GM12878 (cell line): ENCODE measurements around the gene GABPB2. TPM values are rescaled to one million over a fixed set of nuclear protein-coding genes. Genes with fewer than 3 reads are reported as not detected.

Source experiments
- ATAC-seq: fragments of 200-7000 bp; cut with Tn5 transposase; 3 replicates; pipeline ENCODE4 v1.9.1; 2020; ENCODE audit warnings: mild to moderate bottlenecking, moderate library complexity
- BruUV-seq: library from RNA; stranded (reverse); fragments of 400-500 nt; replicated peaks from 2 replicates; lab custom pipeline; 2021; lab: Mats Ljungman, UMichigan
- CTCF ChIA-PET: fragments of 300-600 bp; sonication (Branson Sonifier 250); formaldehyde crosslinking; extraction: SDS; loops from one replicate; lab custom pipeline; 2021; ENCODE audit warnings: inconsistent platforms; lab: Yijun Ruan, JAX
- POLR2A ChIA-PET: fragments of 350-600 bp; formaldehyde crosslinking; extraction: SDS; loops from one replicate; lab custom pipeline; 2021; ENCODE audit warnings: inconsistent platforms; lab: Charles Lee
- RAD21 ChIA-PET: fragments of 300-600 bp; sonication (Branson Sonifier 250); formaldehyde crosslinking; loops from one replicate; lab custom pipeline; 2023; ENCODE audit warnings: antibody characterized with exemption; ENCODE audit not compliant: unreplicated experiment; lab: Charles Lee
- SMC1A ChIA-PET: fragments of 300-600 bp; sonication (Branson Sonifier 250); formaldehyde crosslinking; loops from one replicate; lab custom pipeline; 2023; ENCODE audit not compliant: unreplicated experiment, uncharacterized antibody; lab: Charles Lee
- DNase-seq: peaks from one replicate; pipeline ENCODE4 v3.0.0-alpha.2; 2011; ENCODE audit warnings: low read depth, low spot score
- FAIRE-seq: peaks from 3 replicates; lab custom pipeline; 2011; peaks lifted over from hg19 to GRCh38; lab: Jason Lieb, UNC
- H2AFZ ChIP-seq: 2 replicates; pipeline ENCODE4 v1.6.0; 2011; ENCODE audit warnings: low read depth, low read length, control low read depth; ENCODE audit not compliant: control insufficient read depth
- H3K27ac ChIP-seq: 2 replicates; pipeline ENCODE4 v1.5.1; 2011; ENCODE audit warnings: control low read depth; ENCODE audit not compliant: control insufficient read depth, insufficient read depth
- H3K27me3 ChIP-seq, 2 experiments: replicated peaks in 1 of 2; 2 replicates each; pipeline versions ENCODE4 v1.6.0 to v1.6.1; 2011; ENCODE audit warnings: low read length in 1 of 2; ENCODE audit not compliant: control insufficient read depth in 2 of 2, insufficient read depth in 2 of 2
- H3K36me3 ChIP-seq, 2 experiments: 2 replicates each; pipeline ENCODE4 v1.5.1; 2011; ENCODE audit warnings: low read length in 1 of 2; ENCODE audit not compliant: control insufficient read depth in 2 of 2, insufficient read depth in 2 of 2
- H3K4me1 ChIP-seq: 2 replicates; pipeline ENCODE4 v1.6.1; 2011; ENCODE audit warnings: mild to moderate bottlenecking, low read length, moderate library complexity, mixed read lengths; ENCODE audit not compliant: control insufficient read depth, insufficient read depth
- H3K4me2 ChIP-seq: 2 replicates; pipeline ENCODE4 v1.6.0; 2011; ENCODE audit warnings: control low read depth; ENCODE audit not compliant: control insufficient read depth, insufficient read depth
- H3K4me3 ChIP-seq: fragments of 200-600 bp; sonication (generic); 2 replicates; pipeline ENCODE4 v1.5.1; 2016
- H3K79me2 ChIP-seq: 2 replicates; pipeline ENCODE4 v1.6.0; 2011; ENCODE audit warnings: low read length; ENCODE audit not compliant: control insufficient read depth, insufficient read depth
- H3K9ac ChIP-seq: 2 replicates; pipeline ENCODE4 v1.8.0; 2011; ENCODE audit warnings: low read length, control low read depth, mixed read lengths; ENCODE audit not compliant: control insufficient read depth, insufficient read depth
- H3K9me3 ChIP-seq: replicated peaks from 3 replicates; pipeline ENCODE4 v1.5.1; 2011; ENCODE audit warnings: mild to moderate bottlenecking, low read length; ENCODE audit not compliant: control insufficient read depth, insufficient read depth
- H4K20me1 ChIP-seq: 2 replicates; pipeline ENCODE4 v1.6.0; 2011; ENCODE audit not compliant: control insufficient read depth, insufficient read depth
- EED ChIP-seq: sonication (generic); IDR thresholded peaks from 2 replicates; pipeline ENCODE4 v1.6.1; 2016; ENCODE audit warnings: antibody characterized with exemption, low read depth
- HSF1 ChIP-seq: fragments of 150-350 bp; IDR thresholded peaks from 2 replicates; pipeline ENCODE4 v1.6.1; 2014; ENCODE audit warnings: mild to moderate bottlenecking, low read depth, low read length
- IKZF2 ChIP-seq, 2 experiments: fragments of 450-650 bp; IDR thresholded peaks; 2 replicates each; pipeline ENCODE4 v1.6.1; 2017; ENCODE audit warnings: mild to moderate bottlenecking in 2 of 2, moderate library complexity in 2 of 2
- PML ChIP-seq: IDR thresholded peaks from 2 replicates; pipeline ENCODE4 v1.6.1; 2012; ENCODE audit warnings: low read length, inconsistent platforms
- POU2F2 ChIP-seq: IDR thresholded peaks from 3 replicates; pipeline ENCODE4 v1.6.1; 2011; ENCODE audit warnings: low read depth, mild to moderate bottlenecking, low read length, borderline replicate concordance
- RUNX3 ChIP-seq: IDR thresholded peaks from 2 replicates; pipeline ENCODE4 v1.6.1; 2012; ENCODE audit warnings: low read length, inconsistent platforms
- ZZZ3 ChIP-seq: IDR thresholded peaks from 2 replicates; pipeline ENCODE4 v1.6.1; 2011; ENCODE audit warnings: low read depth; ENCODE audit not compliant: control insufficient read depth, insufficient read length
- WGBS: methylation state at CpG from one replicate; pipeline ENCODE4 v1.1.6; 2016; ENCODE audit warnings: low lambda C conversion rate; ENCODE audit not compliant: insufficient replicate concordance, insufficient coverage; ENCODE audit errors: missing lambda C conversion rate; 5-methylcytosine and 5-hydroxymethylcytosine counted together
- in situ Hi-C: fragments of 300-500 bp; cut with MboI; formaldehyde crosslinking; loops from 9 replicates; pipeline ENCODE4 v1.14.3; 2018; ENCODE audit warnings: mixed read lengths
- intact Hi-C: fragments of 100-400 bp; cut with micrococcal nuclease; formaldehyde crosslinking; loops from one replicate; pipeline ENCODE4 v1.14.2; 2022; ENCODE audit not compliant: unreplicated experiment
- polyA plus RNA-seq, 11 experiments: library from polyadenylated mRNA; depleted of rRNA in 4 of 11; unstranded in 6 of 11; stranded (reverse) in 5 of 11; fragments of >200 nt; fragmentation: Nextera tagmentation in 4 of 11; fragmentation: Illumina TruSeq in 1 of 11; extraction: Ambion mirVana in 4 of 11; extraction: Trizol in 1 of 11; gene quantifications; 1 replicate in 1 of 11; 2 replicates in 10 of 11; pipeline versions ENCODE4 v1.2.1 to v1.2.3, GENCODE V29; 2011 to 2016; ENCODE audit warnings: inconsistent platforms in 2 of 11, missing spikeins in 2 of 11, low read depth in 1 of 11
- total RNA-seq, 4 experiments: library from RNA; depleted of rRNA in 3 of 4; stranded (reverse); fragments of >200 nt in 3 of 4; fragmentation: Illumina TruSeq in 1 of 4; extraction: Trizol in 1 of 4; gene quantifications; 2 replicates each; pipeline versions ENCODE4 v1.2.1 to v1.2.3, GENCODE V29; 2013 to 2021

Gene GABPB2
- total and polyA plus RNA-seq, 10 of the 15 experiments (the other 5 are each of a cell fraction or from before 2014, with no cell fraction given): 2.3 to 10.5 (median 6.9) TPM

- TF ChIP-seq HSF1 (no peak), EED (peak; percentile 79), POU2F2 (no peak), IKZF2 (IDR thresholded peaks at IDR 0.05) (peak; percentile 72 to 83), RUNX3 (no peak)
These were observed 88.8 kb downstream of the GABPB2 start (continued) for GRCh38 chr1:151159373-151159772.

- in situ Hi-C loops: no loop called here
- BruUV-seq: TSS peak; percentile 67
- Histone ChIP-seq H3K79me2 (peaks cover 24% of the 10 kb centered on the region), H3K27me3 (no peaks in the 10 kb centered on the region), H3K9me3 (no peaks in the 10 kb centered on the region), H3K4me3 (peak overlapping the region; percentile 90), H3K4me2 (peak overlapping the region; percentile 91), H3K27ac (peak overlapping the region; percentile 69; the same call in 1 of the 2 replicates), H2AFZ (peak overlapping the region; percentile 30), H3K36me3 (peaks cover 1 to 3% of the 10 kb centered on the region in 2 experiments; a peak in 2 of 4 replicates), H4K20me1 (no peaks in the 10 kb centered on the region), H3K4me1 (peaks cover 9% of the 10 kb centered on the region), H3K9ac (peak overlapping the region; percentile 98)
- no peak for TF ChIP-seq ZZZ3
- 0 out of 2 replicates have a peak, but pooled peaks have one; percentile 5 for TF ChIP-seq PML
- ATAC-seq (no peak), FAIRE-seq (no peak), DNase-seq (no peak)
- CTCF ChIA-PET: interaction anchor here (1.4 to 2.3 kb wide), 3 partner anchors 8 to 65 kb away, joined by 6 to 12 read pairs (median 11); partner anchors contain the start of gene TNFAIP8L2
- SMC1A ChIA-PET: interaction anchor here (0.6 to 1.2 kb wide), 2 partner anchors 8 to 542 kb away, joined by 5 to 6 read pairs; partner anchors contain the start of gene TNFAIP8L2
- RAD21 ChIA-PET: interaction anchor here (1.0 to 1.2 kb wide), 2 partner anchors 8 to 25 kb away, joined by 3 read pairs; partner anchors contain the start of genes TNFAIP8L2 and VPS72
- WGBS: 81% methylated on average over 11 of the region's 11 CpGs
- POLR2A ChIA-PET: interaction anchor here (2.2 kb wide), 1 partner anchor 8 kb away, joined by 19 read pairs; the partner anchor contains the start of gene TNFAIP8L2
- intact Hi-C loops: no loop called here
These were observed 94.2 kb downstream of the GABPB2 start for GRCh38 chr1:151164732-151165280.
